DND-41 (cell line): ENCODE data around the gene C16orf86.

Experiments
- CTCF ChIP-seq: IDR thresholded peaks from 2 replicates; pipeline ENCODE4 v1.5.1; 2012; ENCODE audit warnings: borderline replicate concordance, low read length, moderate library complexity, mild to moderate bottlenecking; ENCODE audit not compliant: poor library complexity, severe bottlenecking; ENCODE audit errors: extremely low read depth
- EZH2 ChIP-seq: IDR thresholded peaks from 3 replicates; pipeline ENCODE4 v1.6.1; 2012; ENCODE audit warnings: borderline replicate concordance, low read depth, mild to moderate bottlenecking, moderate library complexity, low read length, inconsistent platforms; ENCODE audit not compliant: severe bottlenecking

- TF ChIP-seq CTCF (no peak), EZH2 (no peak)
Observed at GRCh38 chr16:67669499-67670101, 3.0 kb downstream of the C16orf86 start.
